ENCODE measurements around the gene PXMP2.

DNA sequence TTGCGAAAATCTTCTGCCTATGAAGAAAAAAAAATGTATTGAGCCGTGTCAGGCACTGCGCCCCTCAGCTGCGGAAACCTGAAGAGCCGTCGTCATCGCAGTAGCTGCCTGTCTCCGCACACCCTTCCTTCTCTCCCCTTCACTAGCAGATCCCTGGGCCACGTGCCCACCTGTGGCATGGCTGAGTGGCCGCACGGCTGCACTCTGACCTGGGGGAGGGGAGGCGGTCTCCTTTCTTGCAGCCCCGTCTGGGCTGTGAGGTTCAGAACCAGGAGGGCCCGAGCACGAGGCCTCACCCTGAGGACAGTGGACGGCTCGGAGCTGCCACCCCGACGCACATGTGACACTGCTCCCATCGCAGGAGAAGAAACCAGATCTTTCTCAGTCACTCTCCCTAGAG, 48.1 kb downstream of the PXMP2 start:
- no peak for TF ChIP-seq POLR2A (IDR thresholded peaks at IDR 0.05)
- TF ChIP-seq, protein P1, sequence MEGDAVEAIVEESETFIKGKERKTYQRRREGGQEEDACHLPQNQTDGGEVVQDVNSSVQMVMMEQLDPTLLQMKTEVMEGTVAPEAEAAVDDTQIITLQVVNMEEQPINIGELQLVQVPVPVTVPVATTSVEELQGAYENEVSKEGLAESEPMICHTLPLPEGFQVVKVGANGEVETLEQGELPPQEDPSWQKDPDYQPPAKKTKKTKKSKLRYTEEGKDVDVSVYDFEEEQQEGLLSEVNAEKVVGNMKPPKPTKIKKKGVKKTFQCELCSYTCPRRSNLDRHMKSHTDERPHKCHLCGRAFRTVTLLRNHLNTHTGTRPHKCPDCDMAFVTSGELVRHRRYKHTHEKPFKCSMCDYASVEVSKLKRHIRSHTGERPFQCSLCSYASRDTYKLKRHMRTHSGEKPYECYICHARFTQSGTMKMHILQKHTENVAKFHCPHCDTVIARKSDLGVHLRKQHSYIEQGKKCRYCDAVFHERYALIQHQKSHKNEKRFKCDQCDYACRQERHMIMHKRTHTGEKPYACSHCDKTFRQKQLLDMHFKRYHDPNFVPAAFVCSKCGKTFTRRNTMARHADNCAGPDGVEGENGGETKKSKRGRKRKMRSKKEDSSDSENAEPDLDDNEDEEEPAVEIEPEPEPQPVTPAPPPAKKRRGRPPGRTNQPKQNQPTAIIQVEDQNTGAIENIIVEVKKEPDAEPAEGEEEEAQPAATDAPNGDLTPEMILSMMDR (IDR thresholded peaks at IDR 0.05) = no peak

Measured in thyroid gland (tissue), 4 donors.